Neural progenitor cell (in vitro differentiated cells): ENCODE data around the gene CIAPIN1. TPM values are rescaled to one million over a fixed set of nuclear protein-coding genes. Genes with fewer than 3 reads are reported as not detected.
A peak's percentile ranks its signal among the peaks of the same experiment; 100 is the strongest.

Source experiments
- DNase-seq: peaks from one replicate; pipeline ENCODE4 v3.0.0-alpha.2; 2016; ENCODE audit warnings: low spot score
- H2AFZ ChIP-seq: fragments of 200-600 bp; sonication (generic); replicated peaks from 2 replicates; pipeline ENCODE4 v1.6.1; 2016; ENCODE audit warnings: antibody characterized with exemption
- H3F3A ChIP-seq: fragments of 200-600 bp; sonication (generic); 2 replicates; pipeline ENCODE4 v1.6.1; 2016; ENCODE audit warnings: antibody characterized with exemption, low read depth
- H3K27ac ChIP-seq: fragments of 200-600 bp; sonication (generic); 2 replicates; pipeline ENCODE4 v1.5.1; 2016; ENCODE audit warnings: mild to moderate bottlenecking
- H3K27me3 ChIP-seq: fragments of 200-600 bp; sonication (generic); 2 replicates; pipeline ENCODE4 v1.6.1; 2016; ENCODE audit warnings: mild to moderate bottlenecking, moderate library complexity
- H3K36me3 ChIP-seq: fragments of 200-600 bp; sonication (generic); 2 replicates; pipeline ENCODE4 v1.5.1; 2016
- H3K4me1 ChIP-seq: fragments of 200-600 bp; sonication (generic); 2 replicates; pipeline ENCODE4 v1.6.1; 2016; ENCODE audit warnings: mixed run types
- H3K4me2 ChIP-seq: fragments of 200-600 bp; sonication (generic); 2 replicates; pipeline ENCODE4 v1.6.1; 2016
- H3K4me3 ChIP-seq: fragments of 200-600 bp; sonication (generic); 2 replicates; pipeline ENCODE4 v1.5.1; 2016
- H3K79me2 ChIP-seq: fragments of 200-600 bp; sonication (generic); 2 replicates; pipeline ENCODE4 v1.6.1; 2016; ENCODE audit warnings: low read depth
- H3K9ac ChIP-seq: fragments of 200-600 bp; sonication (generic); 2 replicates; pipeline ENCODE4 v1.6.1; 2016
- H3K9me3 ChIP-seq: fragments of 200-600 bp; sonication (generic); 2 replicates; pipeline ENCODE4 v1.5.1; 2016; ENCODE audit warnings: low read depth
- H4K20me1 ChIP-seq: fragments of 200-600 bp; sonication (generic); 2 replicates; pipeline ENCODE4 v1.6.1; 2016; ENCODE audit warnings: low read depth
- H3K27ac Mint-ChIP-seq: 3 replicates; pipeline ENCODE4 v1.8.0; 2021; ENCODE audit warnings: mixed read lengths
- H3K27me3 Mint-ChIP-seq: 2 replicates; pipeline ENCODE4 v1.8.0; 2022; ENCODE audit warnings: low read depth, mild to moderate bottlenecking, inconsistent platforms, moderate library complexity, mixed read lengths; ENCODE audit not compliant: insufficient read depth
- H3K36me3 Mint-ChIP-seq: 3 replicates; pipeline ENCODE4 v1.8.0; 2021; ENCODE audit warnings: mixed read lengths
- H3K4me1 Mint-ChIP-seq: 3 replicates; pipeline ENCODE4 v1.8.0; 2021; ENCODE audit warnings: mixed read lengths
- H3K4me3 Mint-ChIP-seq: 3 replicates; pipeline ENCODE4 v1.8.0; 2021; ENCODE audit warnings: mild to moderate bottlenecking, moderate library complexity, mixed read lengths
- H3K9me3 Mint-ChIP-seq: 3 replicates; pipeline ENCODE4 v1.8.0; 2020; ENCODE audit warnings: mixed read lengths
- CTCF ChIP-seq: fragments of 200-600 bp; sonication (generic); IDR thresholded peaks from 2 replicates; pipeline ENCODE4 v1.5.1; 2017; ENCODE audit warnings: antibody characterized with exemption, mild to moderate bottlenecking
- EZH2 ChIP-seq: fragments of 200-600 bp; sonication (generic); IDR thresholded peaks from 2 replicates; pipeline ENCODE4 v1.6.1; 2017; ENCODE audit warnings: antibody characterized with exemption, mild to moderate bottlenecking, moderate library complexity
- EZH2phosphoT487 ChIP-seq: fragments of 200-600 bp; sonication (generic); IDR thresholded peaks from 2 replicates; pipeline ENCODE4 v1.6.1; 2017; ENCODE audit warnings: antibody characterized with exemption
- total RNA-seq: library from RNA; depleted of rRNA; stranded (reverse); fragments of >200 nt; gene quantifications from 2 replicates; pipeline ENCODE4 v1.2.3, GENCODE V29; 2015; ENCODE audit warnings: low replicate concordance

CIAPIN1 gene
- total RNA-seq, 1 donor from 2014 or later: 89.2 TPM

- Mint-ChIP-seq H3K36me3 (peaks cover 5% of the 10 kb centered on the region), H3K4me1 (peaks cover 41% of the 10 kb centered on the region), H3K9me3 (no peaks in the 10 kb centered on the region), H3K4me3 (peak overlapping the region; percentile 66), H3K27ac (peak overlapping the region; percentile 57), H3K27me3 (peaks cover 7% of the 10 kb centered on the region)
- no peak overlapping the region for H3K4me3 ChIP-seq
- H3K27me3 ChIP-seq: peaks cover 7% of the 10 kb centered on the region
- no peak for DNase-seq
- no peak overlapping the region for H2AFZ ChIP-seq
- H3K9ac ChIP-seq: no peak overlapping the region
- H3K36me3 ChIP-seq: no peaks in the 10 kb centered on the region
- TF ChIP-seq CTCF (no peak), EZH2 (no peak), EZH2phosphoT487 (no peak)
- peak overlapping the region; percentile 32 for H3K4me2 ChIP-seq
- peaks cover 48% of the 10 kb centered on the region for H3K4me1 ChIP-seq
- no peaks in the 10 kb centered on the region for H3K9me3 ChIP-seq
- no peaks in the 10 kb centered on the region for H3K79me2 ChIP-seq
- H3F3A ChIP-seq: peaks cover 24% of the 10 kb centered on the region
- H4K20me1 ChIP-seq: peaks cover 19% of the 10 kb centered on the region
- no peak overlapping the region for H3K27ac ChIP-seq
These were observed 29.6 kb upstream of the CIAPIN1 start for GRCh38 chr16:57476546-57477410.

GRCh38 chr16:57475711-57476339, 28.6 kb upstream of the CIAPIN1 start:
- no peak overlapping the region for H3K27ac ChIP-seq
- H3K4me3 Mint-ChIP-seq: no peak overlapping the region

More at GRCh38 chr16:57475711-57476339, 28.6 kb upstream of the CIAPIN1 start:
- Histone ChIP-seq H3K4me1 (peaks cover 48% of the 10 kb centered on the region), H4K20me1 (peaks cover 22% of the 10 kb centered on the region), H3K9me3 (no peaks in the 10 kb centered on the region), H2AFZ (no peak overlapping the region), H3K9ac (no peak overlapping the region), H3K4me3 (no peak overlapping the region), H3K4me2 (peak overlapping the region; percentile 32), H3F3A (peaks cover 26% of the 10 kb centered on the region), H3K79me2 (no peaks in the 10 kb centered on the region), H3K36me3 (no peaks in the 10 kb centered on the region), H3K27me3 (peaks cover 7% of the 10 kb centered on the region)
- TF ChIP-seq EZH2phosphoT487 (no peak), EZH2 (no peak), CTCF (peak; percentile 80)
- Mint-ChIP-seq H3K36me3 (peaks cover 5% of the 10 kb centered on the region), H3K9me3 (no peaks in the 10 kb centered on the region), H3K27me3 (peaks cover 7% of the 10 kb centered on the region), H3K4me1 (peaks cover 41% of the 10 kb centered on the region), H3K27ac (no peak overlapping the region)
- peak; percentile 89 for DNase-seq
